HepG2 (cell line): ENCODE measurements around the gene TLL2. TPM values are rescaled to one million over a fixed set of nuclear protein-coding genes. Genes with fewer than 3 reads are reported as not detected.

Source experiments
- ATAC-seq: fragments of 200-7000 bp; cut with Tn5 transposase; 3 replicates; pipeline ENCODE4 v1.9.1; 2020; ENCODE audit warnings: mild to moderate bottlenecking, moderate library complexity
- BruUV-seq: library from RNA; stranded (reverse); fragments of 400-500 nt; replicated peaks from 2 replicates; lab custom pipeline; 2021; lab: Mats Ljungman, UMichigan
- CTCF ChIA-PET: fragments of 300-600 bp; formaldehyde crosslinking; extraction: SDS; loops from one replicate; lab custom pipeline; 2021; ENCODE audit warnings: low total read pairs, inconsistent platforms, low intra/inter-chr PET ratio; lab: Yijun Ruan, JAX
- POLR2A ChIA-PET: fragments of 350-600 bp; sonication (Branson Sonifier 250); formaldehyde crosslinking; loops from one replicate; lab custom pipeline; 2020; ENCODE audit warnings: antibody characterized with exemption, inconsistent platforms; lab: Yijun Ruan, JAX
- DNase-seq: peaks from one replicate; pipeline ENCODE4 v3.0.0-alpha.2; 2015; ENCODE audit warnings: low spot score
- FAIRE-seq: peaks from 3 replicates; lab custom pipeline; 2011; peaks lifted over from hg19 to GRCh38; lab: Jason Lieb, UNC
- H2AFZ ChIP-seq: one replicate; pipeline ENCODE4 v1.6.1; 2011; ENCODE audit warnings: low read length, inconsistent platforms
- H3K27ac ChIP-seq: fragments of 300-600 bp; 3 replicates; pipeline ENCODE4 v1.8.0; 2011; ENCODE audit warnings: mixed run types, mild to moderate bottlenecking, mixed read lengths, low read length, inconsistent platforms; ENCODE audit not compliant: insufficient read depth; ENCODE audit errors: extremely low read length
- H3K27me3 ChIP-seq, 2 experiments: fragments of 200-600 bp in 1 of 2; 2 replicates in 1 of 2; 3 replicates in 1 of 2; pipeline versions ENCODE4 v1.6.0 to v1.8.0; 2011; ENCODE audit warnings: low read length in 2 of 2, mild to moderate bottlenecking in 2 of 2, moderate library complexity in 2 of 2, inconsistent platforms in 1 of 2; ENCODE audit not compliant: insufficient read depth in 2 of 2, control insufficient read depth in 1 of 2
- H3K36me3 ChIP-seq, 2 experiments: fragments of 200-600 bp in 1 of 2; replicated peaks in 1 of 2; 2 replicates in 1 of 2; 3 replicates in 1 of 2; pipeline versions ENCODE4 v1.5.1 to v1.8.0; 2011; ENCODE audit warnings: low read length in 2 of 2, inconsistent platforms in 1 of 2; ENCODE audit not compliant: insufficient read depth in 2 of 2, control insufficient read depth in 1 of 2
- H3K4me1 ChIP-seq: 2 replicates; pipeline ENCODE4 v1.5.1; 2012; ENCODE audit warnings: low read length, inconsistent platforms; ENCODE audit not compliant: insufficient read depth
- H3K4me2 ChIP-seq: 2 replicates; pipeline ENCODE4 v1.6.0; 2011; ENCODE audit warnings: low read depth, low read length, inconsistent platforms
- H3K4me3 ChIP-seq, 3 experiments: fragments of 200-600 bp in 1 of 3; sonication (generic), shearing (Covaris generic) in 1 of 3; replicated peaks in 1 of 3; 2 replicates each; pipeline ENCODE4 v1.5.1; 2011 to 2016; ENCODE audit warnings: low read length in 3 of 3, inconsistent platforms in 2 of 3, low read depth in 2 of 3, mild to moderate bottlenecking in 2 of 3, control low read depth in 1 of 3, mixed read lengths in 1 of 3; ENCODE audit not compliant: insufficient read depth in 1 of 3
- H3K79me2 ChIP-seq: one replicate; pipeline ENCODE4 v1.6.1; 2011; ENCODE audit warnings: low read length, inconsistent platforms; ENCODE audit not compliant: insufficient read depth
- H3K9ac ChIP-seq: 2 replicates; pipeline ENCODE4 v1.6.0; 2011; ENCODE audit warnings: mild to moderate bottlenecking, low read depth, low read length, inconsistent platforms; ENCODE audit not compliant: insufficient read depth
- H3K9me3 ChIP-seq: 2 replicates; pipeline ENCODE4 v1.5.1; 2012; ENCODE audit warnings: mild to moderate bottlenecking, low read length
- H4K20me1 ChIP-seq: 2 replicates; pipeline ENCODE4 v1.6.0; 2011; ENCODE audit warnings: inconsistent platforms, mild to moderate bottlenecking, low read length, moderate library complexity; ENCODE audit not compliant: insufficient read depth
- BCL3 ChIP-seq: sonication (generic); formaldehyde crosslinking; IDR thresholded peaks from 2 replicates; pipeline ENCODE4 v1.5.1; 2020; ENCODE audit warnings: mild to moderate bottlenecking, missing genetic modification reagents, moderate library complexity
- CENPT ChIP-seq: sonication (generic); formaldehyde crosslinking; IDR thresholded peaks from 2 replicates; pipeline ENCODE4 v1.8.0; 2022; ENCODE audit warnings: low read depth, mild to moderate bottlenecking, moderate library complexity, missing genetic modification reagents
- CENPX ChIP-seq: sonication (generic); formaldehyde crosslinking; IDR thresholded peaks from 2 replicates; pipeline ENCODE4 v1.9.0; 2021; ENCODE audit warnings: mild to moderate bottlenecking, missing genetic modification reagents, moderate library complexity
- CTCF ChIP-seq: sonication (generic); formaldehyde crosslinking; IDR thresholded peaks from 2 replicates; pipeline ENCODE4 v1.5.0; 2020; ENCODE audit warnings: mild to moderate bottlenecking, missing genetic modification reagents, moderate library complexity
- HNF4A ChIP-seq: sonication (generic); formaldehyde crosslinking; IDR thresholded peaks from 2 replicates; pipeline ENCODE4 v1.4.0; 2020; ENCODE audit warnings: missing genetic modification reagents
- JUND ChIP-seq: sonication (generic); formaldehyde crosslinking; IDR thresholded peaks from 2 replicates; pipeline ENCODE4 v1.8.0; 2022; ENCODE audit warnings: mild to moderate bottlenecking, missing genetic modification reagents
- NFATC3 ChIP-seq: sonication (generic); formaldehyde crosslinking; IDR thresholded peaks from 2 replicates; pipeline ENCODE4 v1.5.1; 2020; ENCODE audit warnings: mild to moderate bottlenecking, missing genetic modification reagents
- ONECUT2 ChIP-seq: sonication (generic); formaldehyde crosslinking; IDR thresholded peaks from 2 replicates; pipeline ENCODE4 v1.4.0; 2020; ENCODE audit warnings: missing genetic modification reagents
- SATB2 ChIP-seq: sonication (generic); formaldehyde crosslinking; IDR thresholded peaks from 2 replicates; pipeline ENCODE4 v1.5.0; 2020; ENCODE audit warnings: missing genetic modification reagents
- TAF15 ChIP-seq: fragments of 200-400 bp; formaldehyde crosslinking; IDR thresholded peaks from one replicate; pipeline ENCODE4 v1.6.1; 2018; ENCODE audit warnings: mild to moderate bottlenecking, low read depth, low read length; ENCODE audit not compliant: poor library complexity, severe bottlenecking
- ZC3H13 ChIP-seq: sonication (generic); formaldehyde crosslinking; IDR thresholded peaks from 2 replicates; pipeline ENCODE4 v1.8.1; 2023; ENCODE audit warnings: mild to moderate bottlenecking, missing genetic modification reagents, moderate library complexity
- ZGPAT ChIP-seq: IDR thresholded peaks from 2 replicates; pipeline ENCODE4 v1.6.1; 2016; ENCODE audit warnings: mild to moderate bottlenecking
- ZNF205 ChIP-seq: IDR thresholded peaks from 2 replicates; pipeline ENCODE4 v1.6.1; 2018; ENCODE audit warnings: missing biosample characterization, missing genetic modification reagents
- ZNF331 ChIP-seq: sonication (generic); formaldehyde crosslinking; IDR thresholded peaks from 2 replicates; pipeline ENCODE4 v1.4.0; 2020; ENCODE audit warnings: missing genetic modification reagents
- ZNF790 ChIP-seq: sonication (generic); formaldehyde crosslinking; IDR thresholded peaks from 2 replicates; pipeline ENCODE4 v1.8.0; 2022; ENCODE audit warnings: missing genetic modification reagents, mild to moderate bottlenecking, borderline replicate concordance
- ZNF883 ChIP-seq: sonication (generic); formaldehyde crosslinking; IDR thresholded peaks from 2 replicates; pipeline ENCODE4 v1.5.1; 2020; ENCODE audit warnings: mild to moderate bottlenecking, missing genetic modification reagents; ENCODE audit errors: not compliant biosample characterization
- WGBS: methylation state at CpG from one replicate; pipeline ENCODE4 v1.1.6; 2017; ENCODE audit warnings: low lambda C conversion rate; 5-methylcytosine and 5-hydroxymethylcytosine counted together
- in situ Hi-C: cut with HindIII; loops from 2 replicates; pipeline ENCODE4 v1.10.0; 2017; ENCODE audit warnings: low pct_unique_long_range_greater_than_20kb; ENCODE audit not compliant: extremely low pct_ligation_motif_present
- intact Hi-C: fragments of 100-400 bp; cut with micrococcal nuclease; formaldehyde crosslinking; loops from one replicate; pipeline ENCODE4 v1.10.0; 2022; ENCODE audit not compliant: unreplicated experiment
- polyA plus RNA-seq, 8 experiments: library from polyadenylated mRNA; depleted of rRNA in 3 of 8; stranded (reverse) in 7 of 8; unstranded in 1 of 8; fragments of >200 nt; fragmentation: Illumina TruSeq in 4 of 8; extraction: Trizol in 4 of 8; gene quantifications; 2 replicates each; pipeline versions ENCODE4 v1.2.1 to v1.2.3, GENCODE V29; 2011 to 2016; ENCODE audit warnings: low read depth in 4 of 8, missing spikeins in 1 of 8, mixed read lengths in 1 of 8; ENCODE audit not compliant: insufficient read depth in 1 of 8
- total RNA-seq, 5 experiments: library from RNA; depleted of rRNA; stranded (reverse); fragments of >200 nt; fragmentation: Illumina TruSeq; extraction: Trizol; gene quantifications; 2 replicates each; pipeline ENCODE4 v1.2.3, GENCODE V29; 2016; ENCODE audit warnings: low read depth in 1 of 5
- TF ChIP-seq, protein P1 (sequence below): sonication (generic); formaldehyde crosslinking; IDR thresholded peaks from 2 replicates; pipeline ENCODE4 v1.4.0; 2020; ENCODE audit warnings: missing genetic modification reagents

Gene TLL2
- total and polyA plus RNA-seq, 2 of the 13 experiments (the other 11 are each of a cell fraction or from before 2014, with no cell fraction given) = 0.09 TPM; not detected in 1

DNA sequence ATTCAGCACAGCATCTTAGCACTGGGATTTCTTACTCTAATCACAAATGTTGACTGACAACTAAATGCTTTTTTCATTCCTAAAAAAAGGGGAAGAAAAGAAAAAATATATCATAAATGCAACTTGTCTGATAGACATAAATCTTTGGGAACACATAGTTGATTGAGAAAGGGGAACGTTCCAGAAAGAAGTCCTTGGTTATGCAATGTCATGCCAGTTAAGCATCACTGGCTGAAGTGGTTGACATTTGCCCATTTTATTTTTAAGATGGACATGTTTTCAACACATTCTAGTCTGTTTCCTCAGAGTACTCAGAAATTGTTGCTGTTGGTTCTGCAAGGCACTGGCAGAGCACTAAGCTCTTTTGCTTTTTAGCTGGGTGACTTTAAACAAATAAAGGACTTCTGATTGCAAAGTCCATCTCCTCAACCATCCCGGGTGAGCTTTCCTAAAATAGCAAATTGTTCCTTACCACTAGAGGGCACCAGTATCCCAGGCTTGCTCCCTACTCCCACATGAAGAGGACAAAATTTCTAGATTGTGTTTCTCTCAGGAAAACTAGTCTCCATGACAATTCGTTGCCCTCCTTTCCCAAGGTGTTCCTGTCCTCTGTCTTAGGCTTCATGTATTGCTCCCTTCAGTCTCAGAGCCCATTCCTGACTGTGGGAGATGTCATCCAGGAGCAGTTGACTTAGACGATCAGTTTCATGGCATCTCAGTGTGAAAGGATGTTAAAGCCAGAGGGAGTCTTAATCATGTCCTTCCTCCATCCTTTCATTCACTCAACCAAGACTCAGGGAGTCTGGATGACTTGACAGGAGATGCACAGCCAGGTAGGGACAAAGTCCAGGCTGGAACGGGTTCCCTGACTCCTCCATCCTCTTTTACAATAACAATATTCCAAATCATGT lies 178.9 kb downstream of the TLL2 start:
- ChIA-PET CTCF (interaction anchor here (1.0 to 1.4 kb wide), 2 partner anchors 105 to 288 kb away, joined by 3 to 5 read pairs; no protein-coding TSS in a partner anchor), POLR2A (no interaction called here)
- H3K9me3 ChIP-seq = no peaks in the 10 kb centered on the region
- no peak overlapping the region for H3K9ac ChIP-seq
- H3K27me3 ChIP-seq = peaks cover under 1 to 8% of the 10 kb centered on the region in 2 experiments; a peak in 1 of 5 replicates
- no peak overlapping the region for H2AFZ ChIP-seq
- intact Hi-C loops (no loop called here), in situ Hi-C loops (loop anchor here (5.0 kb wide), 1 partner anchor 318 kb away; no protein-coding TSS in a partner anchor)
- no peak overlapping the region for H3K4me2 ChIP-seq
- BruUV-seq = no TSS peak
- WGBS = 15% methylated on average over 5 of the region's 5 CpGs
- H4K20me1 ChIP-seq = no peaks in the 10 kb centered on the region
- peak; percentile 81 for FAIRE-seq
- no peak overlapping the region for H3K4me3 ChIP-seq
- H3K36me3 ChIP-seq = no peaks in the 10 kb centered on the region
- peak; percentile 76 for ATAC-seq
- H3K79me2 ChIP-seq = no peaks in the 10 kb centered on the region
- DNase-seq = peak; percentile 44
- peaks cover 7% of the 10 kb centered on the region for H3K4me1 ChIP-seq
- no peak overlapping the region for H3K27ac ChIP-seq
- no peak for TF ChIP-seq SATB2 (CRISPR knock-in tag)
- TF ChIP-seq CTCF (CRISPR knock-in tag) = peak; percentile 69
- no peak for TF ChIP-seq ZC3H13
- peak; percentile 57 for TF ChIP-seq HNF4A
- TF ChIP-seq ZNF331 (CRISPR knock-in tag) = 0 out of 2 replicates have a peak, but pooled peaks have one; percentile 25
- no peak for TF ChIP-seq JUND
- no peak for TF ChIP-seq ZNF883 (CRISPR knock-in tag)
- TF ChIP-seq ZNF205 = 0 out of 2 replicates have a peak, but pooled peaks have one; percentile 20
- no peak for TF ChIP-seq ZNF790 (CRISPR knock-in tag)
- TF ChIP-seq CENPX (CRISPR knock-in tag) = no peak
- no peak for TF ChIP-seq ZGPAT (CRISPR knock-in tag)
- no peak for TF ChIP-seq NFATC3 (CRISPR knock-in tag)
- TF ChIP-seq BCL3 = no peak
- TF ChIP-seq CENPT (CRISPR knock-in tag) = no peak
- TF ChIP-seq TAF15 = no peak
- no peak for TF ChIP-seq ONECUT2 (CRISPR knock-in tag)
- TF ChIP-seq, protein P1, sequence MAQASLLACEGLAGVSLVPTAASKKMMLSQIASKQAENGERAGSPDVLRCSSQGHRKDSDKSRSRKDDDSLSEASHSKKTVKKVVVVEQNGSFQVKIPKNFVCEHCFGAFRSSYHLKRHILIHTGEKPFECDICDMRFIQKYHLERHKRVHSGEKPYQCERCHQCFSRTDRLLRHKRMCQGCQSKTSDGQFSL (CRISPR knock-in tag) = no peak
